SK-N-MC (cell line): ENCODE results near the gene C1RL.

Experiments
- EZH2 ChIP-seq: fragments of 200-600 bp; sonication (generic); IDR thresholded peaks from one replicate; pipeline ENCODE4 v1.6.1; 2017; ENCODE audit warnings: antibody characterized with exemption
- FOXP2 ChIP-seq: optimal IDR thresholded peaks from 2 replicates; pipeline ENCODE3; 2011; ENCODE audit warnings: mild to moderate bottlenecking, moderate library complexity; ENCODE audit not compliant: insufficient read depth; ENCODE audit errors: extremely low read length, control extremely low read depth
- POLR2AphosphoS5 ChIP-seq: IDR thresholded peaks from 2 replicates; pipeline ENCODE4 v1.6.1; 2012; ENCODE audit warnings: mild to moderate bottlenecking, low read depth, low read length, borderline replicate concordance

- TF ChIP-seq POLR2AphosphoS5 (no peak), EZH2 (no peak), FOXP2 (no peak)
Measured at GRCh38 chr12:7157391-7157790, 48.4 kb upstream of the C1RL start.
